ENCODE results near the gene NTM.

Gene NTM

DNA sequence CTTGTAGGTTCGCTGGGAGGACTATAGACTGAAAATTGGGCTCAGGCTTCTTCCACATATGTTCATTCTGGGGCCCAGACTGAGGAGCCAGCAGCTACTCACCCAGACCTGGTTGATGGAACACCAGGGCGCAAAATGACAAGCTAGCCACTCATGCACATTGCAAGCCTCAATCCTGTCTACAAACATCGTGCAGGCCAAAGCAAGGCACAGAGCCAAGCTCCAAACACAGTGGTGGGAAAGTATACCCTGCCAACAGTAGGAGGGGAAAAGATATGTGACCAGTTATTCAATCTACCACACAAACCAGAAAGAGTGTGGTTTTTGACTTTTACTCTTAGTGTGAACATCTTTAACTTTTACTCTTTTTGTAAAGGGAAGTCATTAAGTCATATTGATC is 660.5 kb downstream of the NTM start:
- no peaks in the 10 kb centered on the region for H3K79me2 ChIP-seq (ENCODE audit: insufficient read depth, low read length)
- no peak overlapping the region for H3K4me2 ChIP-seq (ENCODE audit: low read depth, low read length, poor library complexity, severe bottlenecking)
- peaks cover 3% of the 10 kb centered on the region for H3K4me1 ChIP-seq (ENCODE audit: insufficient read depth, low read length, poor library complexity, severe bottlenecking)
- H3K9ac ChIP-seq (ENCODE audit: low read depth, low read length, poor library complexity, severe bottlenecking) = no peak overlapping the region
- no peak overlapping the region for H2AFZ ChIP-seq (ENCODE audit: low read length)
- no peaks in the 10 kb centered on the region for H4K20me1 ChIP-seq (ENCODE audit: insufficient read depth, low read length, poor library complexity, severe bottlenecking)
- H3K36me3 ChIP-seq (ENCODE audit: insufficient read depth, low read length) = no peaks in the 10 kb centered on the region
- no peaks in the 10 kb centered on the region for H3K27me3 ChIP-seq (ENCODE audit: insufficient read depth, low read length, poor library complexity, severe bottlenecking)
- TF ChIP-seq CTCF (conservative IDR thresholded peaks at IDR 0.05; ENCODE audit: low read length) (no peak), EZH2phosphoT487 (IDR thresholded peaks at IDR 0.05; ENCODE audit: borderline replicate concordance) (no peak)
- H3F3A ChIP-seq (ENCODE audit: low read depth) = no peaks in the 10 kb centered on the region
- no peaks in the 10 kb centered on the region for H3K9me3 ChIP-seq (ENCODE audit: insufficient read depth, low read depth, low read length)
- H3K4me3 ChIP-seq (ENCODE audit: low read length, poor library complexity, severe bottlenecking) = no peak overlapping the region
- no peaks in the 10 kb centered on the region for H3K9me2 ChIP-seq (replicated peaks; ENCODE audit: low read depth, low read length)

GRCh38 chr11:132032555-132032954 is 662.1 kb downstream of the NTM start:
- H3K79me2 ChIP-seq (ENCODE audit: insufficient read depth, low read length) = no peaks in the 10 kb centered on the region
- H3K9me3 ChIP-seq (ENCODE audit: insufficient read depth, low read depth, low read length) = no peaks in the 10 kb centered on the region
- peaks cover 3% of the 10 kb centered on the region for H3K4me1 ChIP-seq (ENCODE audit: insufficient read depth, low read length, poor library complexity, severe bottlenecking)
- H3K36me3 ChIP-seq (ENCODE audit: insufficient read depth, low read length) = no peaks in the 10 kb centered on the region
- H3F3A ChIP-seq (ENCODE audit: low read depth) = no peaks in the 10 kb centered on the region
- no peak overlapping the region for H3K4me2 ChIP-seq (ENCODE audit: low read depth, low read length, poor library complexity, severe bottlenecking)
- H3K9ac ChIP-seq (ENCODE audit: low read depth, low read length, poor library complexity, severe bottlenecking) = no peak overlapping the region
- TF ChIP-seq CTCF (conservative IDR thresholded peaks at IDR 0.05; ENCODE audit: low read length) (no peak), EZH2phosphoT487 (IDR thresholded peaks at IDR 0.05; ENCODE audit: borderline replicate concordance) (no peak)
- H3K27me3 ChIP-seq (ENCODE audit: insufficient read depth, low read length, poor library complexity, severe bottlenecking) = no peaks in the 10 kb centered on the region
- H3K9me2 ChIP-seq (replicated peaks; ENCODE audit: low read depth, low read length) = no peaks in the 10 kb centered on the region
- H4K20me1 ChIP-seq (ENCODE audit: insufficient read depth, low read length, poor library complexity, severe bottlenecking) = no peaks in the 10 kb centered on the region
- no peak overlapping the region for H3K4me3 ChIP-seq (ENCODE audit: low read length, poor library complexity, severe bottlenecking)
- H2AFZ ChIP-seq (ENCODE audit: low read length) = no peak overlapping the region

DNA sequence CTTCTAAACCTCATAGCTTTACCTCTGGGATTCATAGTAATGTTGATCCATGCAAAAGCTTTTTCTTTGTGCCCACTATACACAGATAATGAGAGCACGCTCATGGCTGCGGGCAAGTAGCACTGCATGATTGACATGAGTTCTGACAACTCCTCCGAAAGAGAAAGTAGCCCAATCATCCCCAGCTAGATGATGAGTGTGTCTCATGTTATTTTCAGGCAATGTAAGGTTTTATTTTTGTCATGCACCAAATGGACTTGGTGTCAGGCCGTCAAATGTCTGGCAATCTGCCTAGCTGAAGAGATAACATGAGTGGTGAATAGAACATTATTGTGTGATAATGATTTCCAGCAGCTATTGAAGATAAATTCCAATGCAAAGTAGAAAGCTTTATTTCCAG is 662.6 kb downstream of the NTM start:
- no peaks in the 10 kb centered on the region for H3K9me2 ChIP-seq (replicated peaks; ENCODE audit: low read depth, low read length)
- H3K36me3 ChIP-seq (ENCODE audit: insufficient read depth, low read length) = no peaks in the 10 kb centered on the region
- no peaks in the 10 kb centered on the region for H3F3A ChIP-seq (ENCODE audit: low read depth)
- H3K4me1 ChIP-seq (ENCODE audit: insufficient read depth, low read length, poor library complexity, severe bottlenecking) = peaks cover 3% of the 10 kb centered on the region
- no peaks in the 10 kb centered on the region for H4K20me1 ChIP-seq (ENCODE audit: insufficient read depth, low read length, poor library complexity, severe bottlenecking)
- no peaks in the 10 kb centered on the region for H3K27me3 ChIP-seq (ENCODE audit: insufficient read depth, low read length, poor library complexity, severe bottlenecking)
- TF ChIP-seq CTCF (conservative IDR thresholded peaks at IDR 0.05; ENCODE audit: low read length) = no peak
- no peak for TF ChIP-seq EZH2phosphoT487 (IDR thresholded peaks at IDR 0.05; ENCODE audit: borderline replicate concordance)
- H3K9me3 ChIP-seq (ENCODE audit: insufficient read depth, low read depth, low read length) = no peaks in the 10 kb centered on the region
- no peak overlapping the region for H3K4me3 ChIP-seq (ENCODE audit: low read length, poor library complexity, severe bottlenecking)
- H3K4me2 ChIP-seq (ENCODE audit: low read depth, low read length, poor library complexity, severe bottlenecking) = no peak overlapping the region
- no peaks in the 10 kb centered on the region for H3K79me2 ChIP-seq (ENCODE audit: insufficient read depth, low read length)
- H3K9ac ChIP-seq (ENCODE audit: low read depth, low read length, poor library complexity, severe bottlenecking) = no peak overlapping the region
- no peak overlapping the region for H2AFZ ChIP-seq (ENCODE audit: low read length)

All from Loucy (cell line).